Mammary epithelial cell (primary cell): ENCODE measurements around the gene NR4A1.

Experiments
- EZH2 ChIP-seq: IDR thresholded peaks from 2 replicates; pipeline ENCODE4 v1.6.1; 2012; ENCODE audit warnings: low read length, inconsistent platforms, borderline replicate concordance
- TF ChIP-seq, protein P1 (sequence below), 2 donors: IDR thresholded peaks in 1 of 2; conservative IDR thresholded peaks in 1 of 2; 2 replicates each; pipeline ENCODE4 v1.5.1; 2011 to 2012; ENCODE audit warnings: inconsistent platforms in 2 of 2, low read length in 2 of 2, mild to moderate bottlenecking in 2 of 2, control low read depth in 1 of 2, low read depth in 1 of 2; ENCODE audit not compliant: insufficient read depth in 1 of 2; ENCODE audit errors: extremely low read depth in 1 of 2

GRCh38 chr12:52058631-52059361 lies 7.6 kb downstream of the NR4A1 start:
- TF ChIP-seq, protein P1, sequence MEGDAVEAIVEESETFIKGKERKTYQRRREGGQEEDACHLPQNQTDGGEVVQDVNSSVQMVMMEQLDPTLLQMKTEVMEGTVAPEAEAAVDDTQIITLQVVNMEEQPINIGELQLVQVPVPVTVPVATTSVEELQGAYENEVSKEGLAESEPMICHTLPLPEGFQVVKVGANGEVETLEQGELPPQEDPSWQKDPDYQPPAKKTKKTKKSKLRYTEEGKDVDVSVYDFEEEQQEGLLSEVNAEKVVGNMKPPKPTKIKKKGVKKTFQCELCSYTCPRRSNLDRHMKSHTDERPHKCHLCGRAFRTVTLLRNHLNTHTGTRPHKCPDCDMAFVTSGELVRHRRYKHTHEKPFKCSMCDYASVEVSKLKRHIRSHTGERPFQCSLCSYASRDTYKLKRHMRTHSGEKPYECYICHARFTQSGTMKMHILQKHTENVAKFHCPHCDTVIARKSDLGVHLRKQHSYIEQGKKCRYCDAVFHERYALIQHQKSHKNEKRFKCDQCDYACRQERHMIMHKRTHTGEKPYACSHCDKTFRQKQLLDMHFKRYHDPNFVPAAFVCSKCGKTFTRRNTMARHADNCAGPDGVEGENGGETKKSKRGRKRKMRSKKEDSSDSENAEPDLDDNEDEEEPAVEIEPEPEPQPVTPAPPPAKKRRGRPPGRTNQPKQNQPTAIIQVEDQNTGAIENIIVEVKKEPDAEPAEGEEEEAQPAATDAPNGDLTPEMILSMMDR (conservative IDR thresholded peaks at IDR 0.05 in 1 of 2, IDR thresholded peaks at IDR 0.05 in 1 of 2; ENCODE audit: extremely low read depth in 1 of 2, insufficient read depth in 1 of 2, low read depth in 1 of 2, low read length in 2 of 2), result no peak
- no peak for TF ChIP-seq EZH2
